K562 (cell line): ENCODE data around the gene SNAPC2. TPM values are rescaled to one million over a fixed set of nuclear protein-coding genes. Genes with fewer than 3 reads are reported as not detected.

Experiments
- ERF ChIP-seq: fragments of 450-650 bp; formaldehyde crosslinking; IDR thresholded peaks from 2 replicates; pipeline ENCODE4 v1.4.0; 2020; ENCODE audit warnings: mild to moderate bottlenecking, mixed read lengths
- FOXK1 ChIP-seq: sonication (generic); formaldehyde crosslinking; IDR thresholded peaks from 2 replicates; pipeline ENCODE4 v1.8.0; 2022; ENCODE audit warnings: missing genetic modification reagents, mild to moderate bottlenecking, borderline replicate concordance
- KDM1A ChIP-seq, 2 experiments: fragments of 450-650 bp; IDR thresholded peaks; 2 replicates each; pipeline ENCODE4 v1.6.1; 2016; ENCODE audit warnings: mild to moderate bottlenecking in 2 of 2
- MAFF ChIP-seq: IDR thresholded peaks from 2 replicates; pipeline ENCODE4 v1.6.1; 2012; ENCODE audit warnings: low read length, improper control_type of control experiment
- MAX ChIP-seq: sonication (generic); formaldehyde crosslinking; IDR thresholded peaks from 2 replicates; pipeline ENCODE4 v1.9.0; 2022; ENCODE audit warnings: mild to moderate bottlenecking, missing genetic modification reagents
- MEF2A ChIP-seq: IDR thresholded peaks from 2 replicates; pipeline ENCODE4 v1.6.1; 2011; ENCODE audit warnings: low read depth, mild to moderate bottlenecking, low read length, moderate library complexity; ENCODE audit not compliant: control insufficient read depth
- NBN ChIP-seq: fragments of 450-650 bp; IDR thresholded peaks from 2 replicates; pipeline ENCODE4 v1.6.1; 2016; ENCODE audit warnings: low read depth, mild to moderate bottlenecking
- NR2C2 ChIP-seq, 2 experiments: fragments of 200-800 bp in 1 of 2; sonication (Bioruptor generic) in 1 of 2; sonication (generic) in 1 of 2; formaldehyde crosslinking in 1 of 2; IDR thresholded peaks; 2 replicates each; pipeline versions ENCODE4 v1.6.1 to v1.8.0; 2016 to 2022; ENCODE audit warnings: mild to moderate bottlenecking in 1 of 2, missing compliant biosample characterization in 1 of 2, missing genetic modification characterization in 1 of 2, missing genetic modification reagents in 1 of 2
- TAF15 ChIP-seq: fragments of 200-400 bp; formaldehyde crosslinking; IDR thresholded peaks from 2 replicates; pipeline ENCODE4 v1.6.1; 2017; ENCODE audit warnings: mild to moderate bottlenecking, low read depth, low read length, moderate library complexity
- TCF7 ChIP-seq: sonication (generic); IDR thresholded peaks from 2 replicates; pipeline ENCODE4 v1.6.1; 2016; ENCODE audit warnings: antibody characterized with exemption, borderline replicate concordance
- TEAD2 ChIP-seq: fragments of 450-650 bp; IDR thresholded peaks from 2 replicates; pipeline ENCODE4 v1.6.1; 2016; ENCODE audit warnings: missing genetic modification characterization, control low read depth, missing compliant biosample characterization
- ZNF436 ChIP-seq: fragments of 250-450, 450-650 bp; sonication (Bioruptor Pico); formaldehyde crosslinking; IDR thresholded peaks from 2 replicates; pipeline ENCODE4 v1.7.0; 2020; ENCODE audit warnings: mild to moderate bottlenecking
- ZZZ3 ChIP-seq: fragments of 450-650 bp; IDR thresholded peaks from 2 replicates; pipeline ENCODE4 v1.6.1; 2016; ENCODE audit warnings: antibody characterized with exemption, mild to moderate bottlenecking, moderate library complexity
- polyA plus RNA-seq, 8 experiments: library from polyadenylated mRNA; depleted of rRNA in 4 of 8; stranded (reverse) in 5 of 8; unstranded in 3 of 8; fragments of >200 nt; fragmentation: Nextera tagmentation in 2 of 8; fragmentation: Illumina TruSeq in 1 of 8; extraction: Ambion mirVana in 2 of 8; extraction: Trizol in 1 of 8; gene quantifications; 2 replicates each; pipeline versions ENCODE4 v1.2.1 to v1.2.3, GENCODE V29; 2011 to 2014; ENCODE audit warnings: inconsistent platforms in 1 of 8, missing spikeins in 1 of 8
- total RNA-seq, 7 experiments: library from RNA; depleted of rRNA in 6 of 7; stranded (reverse); fragments of >200 nt in 6 of 7; fragmentation: Illumina TruSeq in 2 of 7; extraction: Trizol in 2 of 7; gene quantifications; 2 replicates each; pipeline versions ENCODE4 v1.2.1 to v1.2.3, GENCODE V29; 2011 to 2021; ENCODE audit warnings: low replicate concordance in 1 of 7
- TF ChIP-seq, protein P1 (sequence below): fragments of 450-650 bp; IDR thresholded peaks from 2 replicates; pipeline ENCODE4 v1.6.1; 2016; ENCODE audit warnings: borderline replicate concordance
- TF ChIP-seq, protein P2 (sequence below): fragments of 450-650 bp; IDR thresholded peaks from 2 replicates; pipeline ENCODE4 v1.6.1; 2016; ENCODE audit warnings: missing biosample characterization, missing genetic modification characterization
- TF ChIP-seq, protein P3 (sequence below), 2 experiments: IDR thresholded peaks; 2 replicates each; pipeline ENCODE4 v1.6.1; 2012; ENCODE audit warnings: improper control_type of control experiment in 2 of 2, low read depth in 2 of 2, low read length in 2 of 2, borderline replicate concordance in 1 of 2
- TF ChIP-seq, protein P4 (sequence below): sonication (generic); formaldehyde crosslinking; IDR thresholded peaks from 2 replicates; pipeline ENCODE4 v1.8.1; 2023; ENCODE audit warnings: mild to moderate bottlenecking, missing genetic modification reagents

The SNAPC2 gene
- total and polyA plus RNA-seq, 9 of the 15 experiments (the other 6 are each of a cell fraction or from before 2014, with no cell fraction given) = 0.59 to 45.1 (median 15.3) TPM

DNA sequence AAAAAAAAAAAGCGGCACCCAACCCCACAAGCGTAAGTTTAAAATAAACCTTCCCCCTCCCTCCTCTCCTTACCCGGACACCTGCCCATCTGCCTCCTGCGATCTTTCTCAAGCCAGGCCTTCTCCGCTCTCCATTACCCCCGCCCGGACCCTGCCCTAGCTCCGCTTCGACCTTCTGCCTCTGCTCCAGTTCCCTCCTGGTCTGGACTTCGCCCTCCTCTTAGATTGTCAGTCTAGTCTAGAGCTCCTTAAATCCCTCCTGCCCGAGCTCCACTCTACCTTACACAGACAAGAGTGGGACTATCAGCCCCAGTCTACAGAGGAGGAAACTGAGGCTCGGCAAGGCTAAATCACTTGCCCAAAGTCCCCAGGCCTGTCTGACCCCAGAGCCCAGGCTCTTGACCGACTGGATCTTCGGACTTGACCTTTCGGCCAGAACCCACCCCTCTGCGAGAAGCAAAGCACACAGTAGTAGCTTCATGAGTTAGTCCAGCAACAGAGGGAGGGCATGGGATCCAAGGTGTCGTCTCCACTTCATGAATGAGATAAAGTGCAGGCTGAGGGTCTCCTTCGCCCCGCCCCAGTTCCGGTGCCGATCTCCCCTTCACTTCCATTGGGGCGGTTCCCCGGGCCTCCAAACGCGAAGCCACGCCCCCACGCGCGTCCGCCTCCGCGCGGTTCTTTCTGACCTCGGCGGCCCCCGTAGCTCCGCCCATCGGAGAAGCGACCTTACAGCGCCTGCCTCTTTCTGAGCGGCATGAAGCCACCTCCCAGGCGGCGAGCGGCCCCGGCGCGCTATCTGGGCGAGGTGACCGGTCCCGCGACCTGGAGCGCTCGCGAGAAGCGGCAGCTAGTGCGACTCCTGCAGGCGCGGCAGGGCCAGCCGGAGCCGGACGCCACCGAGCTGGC lies at the start of gene SNAPC2 (continued):
- TF ChIP-seq, protein P1, sequence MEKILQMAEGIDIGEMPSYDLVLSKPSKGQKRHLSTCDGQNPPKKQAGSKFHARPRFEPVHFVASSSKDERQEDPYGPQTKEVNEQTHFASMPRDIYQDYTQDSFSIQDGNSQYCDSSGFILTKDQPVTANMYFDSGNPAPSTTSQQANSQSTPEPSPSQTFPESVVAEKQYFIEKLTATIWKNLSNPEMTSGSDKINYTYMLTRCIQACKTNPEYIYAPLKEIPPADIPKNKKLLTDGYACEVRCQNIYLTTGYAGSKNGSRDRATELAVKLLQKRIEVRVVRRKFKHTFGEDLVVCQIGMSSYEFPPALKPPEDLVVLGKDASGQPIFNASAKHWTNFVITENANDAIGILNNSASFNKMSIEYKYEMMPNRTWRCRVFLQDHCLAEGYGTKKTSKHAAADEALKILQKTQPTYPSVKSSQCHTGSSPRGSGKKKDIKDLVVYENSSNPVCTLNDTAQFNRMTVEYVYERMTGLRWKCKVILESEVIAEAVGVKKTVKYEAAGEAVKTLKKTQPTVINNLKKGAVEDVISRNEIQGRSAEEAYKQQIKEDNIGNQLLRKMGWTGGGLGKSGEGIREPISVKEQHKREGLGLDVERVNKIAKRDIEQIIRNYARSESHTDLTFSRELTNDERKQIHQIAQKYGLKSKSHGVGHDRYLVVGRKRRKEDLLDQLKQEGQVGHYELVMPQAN = no peak; the same call in 1 of the 2 replicates
- TF ChIP-seq MEF2A (no peak), MAFF (no peak), TAF15 (no peak), TCF7 (no peak), ZZZ3 (no peak), FOXK1 (CRISPR knock-in tag) (no peak), NBN (no peak), NR2C2 (CRISPR knock-in tag; IDR thresholded peaks at IDR 0.05) (no peak), NR2C2 (tag; IDR thresholded peaks at IDR 0.05) (peak; percentile 81), TEAD2 (no peak), ERF (no peak), KDM1A (IDR thresholded peaks at IDR 0.05) (no peak), MAX (CRISPR knock-in tag) (peak; percentile 61; the same call in 1 of the 2 replicates), ZNF436 (CRISPR knock-in tag) (no peak)
- TF ChIP-seq, protein P2, sequence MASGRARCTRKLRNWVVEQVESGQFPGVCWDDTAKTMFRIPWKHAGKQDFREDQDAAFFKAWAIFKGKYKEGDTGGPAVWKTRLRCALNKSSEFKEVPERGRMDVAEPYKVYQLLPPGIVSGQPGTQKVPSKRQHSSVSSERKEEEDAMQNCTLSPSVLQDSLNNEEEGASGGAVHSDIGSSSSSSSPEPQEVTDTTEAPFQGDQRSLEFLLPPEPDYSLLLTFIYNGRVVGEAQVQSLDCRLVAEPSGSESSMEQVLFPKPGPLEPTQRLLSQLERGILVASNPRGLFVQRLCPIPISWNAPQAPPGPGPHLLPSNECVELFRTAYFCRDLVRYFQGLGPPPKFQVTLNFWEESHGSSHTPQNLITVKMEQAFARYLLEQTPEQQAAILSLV (tag) = no peak
- TF ChIP-seq, protein P3, sequence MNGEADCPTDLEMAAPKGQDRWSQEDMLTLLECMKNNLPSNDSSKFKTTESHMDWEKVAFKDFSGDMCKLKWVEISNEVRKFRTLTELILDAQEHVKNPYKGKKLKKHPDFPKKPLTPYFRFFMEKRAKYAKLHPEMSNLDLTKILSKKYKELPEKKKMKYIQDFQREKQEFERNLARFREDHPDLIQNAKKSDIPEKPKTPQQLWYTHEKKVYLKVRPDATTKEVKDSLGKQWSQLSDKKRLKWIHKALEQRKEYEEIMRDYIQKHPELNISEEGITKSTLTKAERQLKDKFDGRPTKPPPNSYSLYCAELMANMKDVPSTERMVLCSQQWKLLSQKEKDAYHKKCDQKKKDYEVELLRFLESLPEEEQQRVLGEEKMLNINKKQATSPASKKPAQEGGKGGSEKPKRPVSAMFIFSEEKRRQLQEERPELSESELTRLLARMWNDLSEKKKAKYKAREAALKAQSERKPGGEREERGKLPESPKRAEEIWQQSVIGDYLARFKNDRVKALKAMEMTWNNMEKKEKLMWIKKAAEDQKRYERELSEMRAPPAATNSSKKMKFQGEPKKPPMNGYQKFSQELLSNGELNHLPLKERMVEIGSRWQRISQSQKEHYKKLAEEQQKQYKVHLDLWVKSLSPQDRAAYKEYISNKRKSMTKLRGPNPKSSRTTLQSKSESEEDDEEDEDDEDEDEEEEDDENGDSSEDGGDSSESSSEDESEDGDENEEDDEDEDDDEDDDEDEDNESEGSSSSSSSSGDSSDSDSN (IDR thresholded peaks at IDR 0.05; ENCODE audit: borderline replicate concordance in 1 of 2, low read depth in 2 of 2, low read length in 2 of 2) = no peak
- TF ChIP-seq, protein P4, sequence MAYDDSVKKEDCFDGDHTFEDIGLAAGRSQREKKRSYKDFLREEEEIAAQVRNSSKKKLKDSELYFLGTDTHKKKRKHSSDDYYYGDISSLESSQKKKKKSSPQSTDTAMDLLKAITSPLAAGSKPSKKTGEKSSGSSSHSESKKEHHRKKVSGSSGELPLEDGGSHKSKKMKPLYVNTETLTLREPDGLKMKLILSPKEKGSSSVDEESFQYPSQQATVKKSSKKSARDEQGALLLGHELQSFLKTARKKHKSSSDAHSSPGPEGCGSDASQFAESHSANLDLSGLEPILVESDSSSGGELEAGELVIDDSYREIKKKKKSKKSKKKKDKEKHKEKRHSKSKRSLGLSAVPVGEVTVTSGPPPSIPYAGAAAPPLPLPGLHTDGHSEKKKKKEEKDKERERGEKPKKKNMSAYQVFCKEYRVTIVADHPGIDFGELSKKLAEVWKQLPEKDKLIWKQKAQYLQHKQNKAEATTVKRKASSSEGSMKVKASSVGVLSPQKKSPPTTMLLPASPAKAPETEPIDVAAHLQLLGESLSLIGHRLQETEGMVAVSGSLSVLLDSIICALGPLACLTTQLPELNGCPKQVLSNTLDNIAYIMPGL = 0 out of 2 replicates have a peak, but pooled peaks have one; percentile 25
